D721Med (cell line): ENCODE results near the gene TMEM238L.

Experiments
- DNase-seq: peaks from one replicate; pipeline ENCODE4 v3.0.0; 2011; ENCODE audit warnings: low spot score; ENCODE audit not compliant: insufficient read length
- FAIRE-seq: peaks from 2 replicates; lab custom pipeline; 2011; peaks lifted over from hg19 to GRCh38; lab: Jason Lieb, UNC
- TF ChIP-seq, protein P1 (sequence below): IDR thresholded peaks from 2 replicates; pipeline ENCODE4 v1.5.1; 2012; ENCODE audit warnings: mild to moderate bottlenecking, control low read depth; ENCODE audit not compliant: insufficient read depth; ENCODE audit errors: missing control alignments

TMEM238L gene

DNA sequence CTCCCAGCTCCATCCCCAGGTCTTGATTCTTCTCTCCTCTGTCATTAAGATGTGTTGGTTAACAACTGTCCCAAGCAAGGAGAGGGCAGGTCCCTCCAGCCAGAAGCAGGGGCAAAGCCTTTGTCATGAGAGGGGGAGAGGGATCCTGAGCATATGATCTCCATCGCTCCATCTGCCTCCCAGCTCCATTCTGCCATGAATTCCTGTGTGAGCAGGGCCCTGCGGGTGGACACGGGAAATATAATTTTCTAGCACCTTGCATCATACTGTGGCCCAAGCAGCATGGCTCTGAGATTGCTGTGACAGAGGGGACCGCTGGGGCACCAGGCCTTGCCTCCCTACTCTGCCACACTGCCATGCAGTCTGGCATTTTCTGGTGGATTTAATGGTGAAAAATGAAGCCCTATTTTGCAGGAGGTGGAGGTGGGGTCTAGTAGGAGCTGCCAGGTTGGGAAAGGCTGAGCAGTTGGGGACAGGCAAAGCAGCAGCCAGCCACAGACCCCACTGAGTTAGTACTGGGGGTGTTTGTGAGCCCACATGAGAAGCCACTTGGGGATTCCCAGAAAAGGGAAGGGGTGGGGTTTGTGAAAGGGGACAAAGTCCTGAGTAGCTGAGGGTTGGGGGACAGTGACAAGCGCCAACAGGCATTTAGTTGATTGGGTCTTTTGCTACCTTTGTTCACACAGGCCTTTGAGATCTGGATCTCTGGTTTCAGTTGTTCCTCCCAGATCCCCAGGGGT lies 16.4 kb downstream of the TMEM238L start:
- FAIRE-seq (no peak), DNase-seq (no peak)
- TF ChIP-seq, protein P1, sequence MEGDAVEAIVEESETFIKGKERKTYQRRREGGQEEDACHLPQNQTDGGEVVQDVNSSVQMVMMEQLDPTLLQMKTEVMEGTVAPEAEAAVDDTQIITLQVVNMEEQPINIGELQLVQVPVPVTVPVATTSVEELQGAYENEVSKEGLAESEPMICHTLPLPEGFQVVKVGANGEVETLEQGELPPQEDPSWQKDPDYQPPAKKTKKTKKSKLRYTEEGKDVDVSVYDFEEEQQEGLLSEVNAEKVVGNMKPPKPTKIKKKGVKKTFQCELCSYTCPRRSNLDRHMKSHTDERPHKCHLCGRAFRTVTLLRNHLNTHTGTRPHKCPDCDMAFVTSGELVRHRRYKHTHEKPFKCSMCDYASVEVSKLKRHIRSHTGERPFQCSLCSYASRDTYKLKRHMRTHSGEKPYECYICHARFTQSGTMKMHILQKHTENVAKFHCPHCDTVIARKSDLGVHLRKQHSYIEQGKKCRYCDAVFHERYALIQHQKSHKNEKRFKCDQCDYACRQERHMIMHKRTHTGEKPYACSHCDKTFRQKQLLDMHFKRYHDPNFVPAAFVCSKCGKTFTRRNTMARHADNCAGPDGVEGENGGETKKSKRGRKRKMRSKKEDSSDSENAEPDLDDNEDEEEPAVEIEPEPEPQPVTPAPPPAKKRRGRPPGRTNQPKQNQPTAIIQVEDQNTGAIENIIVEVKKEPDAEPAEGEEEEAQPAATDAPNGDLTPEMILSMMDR: no peak

DNA sequence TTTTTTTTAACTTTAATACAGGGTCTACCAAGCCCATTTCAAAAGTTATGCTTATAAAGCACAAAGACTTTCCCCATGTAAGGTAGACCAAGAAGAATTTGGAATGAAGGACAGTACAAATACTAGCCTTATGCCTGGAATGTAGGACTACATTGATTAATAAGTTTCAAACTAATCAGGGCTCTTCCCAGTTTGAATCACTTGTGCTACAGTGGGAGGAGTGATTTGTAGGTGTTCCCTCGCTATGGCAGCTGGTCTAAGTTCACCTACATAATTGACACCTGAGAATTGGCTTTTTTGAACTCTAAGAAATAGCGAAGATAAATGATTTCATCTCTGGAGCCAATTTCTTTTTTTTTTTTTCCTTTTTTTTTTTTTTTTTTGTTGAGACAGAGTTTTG lies 18.6 kb downstream of the TMEM238L start:
- FAIRE-seq: no peak
- TF ChIP-seq, protein P1: no peak

DNA sequence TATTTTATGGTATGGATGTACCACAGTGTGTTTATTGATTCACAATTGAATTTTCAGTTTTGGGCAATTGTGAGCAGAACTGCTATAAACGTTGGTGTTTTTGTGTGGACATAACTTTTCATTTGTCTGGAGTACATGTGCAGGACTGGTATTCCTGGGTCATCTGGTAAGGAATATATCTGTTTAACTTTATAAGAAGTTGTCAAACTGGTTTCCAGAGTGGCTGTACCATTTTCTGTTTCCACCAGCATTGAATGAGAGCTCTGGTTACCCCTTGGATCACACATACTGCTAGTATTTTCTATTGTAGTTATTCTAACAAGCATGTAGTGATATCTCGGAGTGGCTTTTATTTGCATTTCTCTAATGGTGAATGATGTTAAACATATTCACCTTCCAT lies 24.3 kb downstream of the TMEM238L start:
- DNase-seq (no peak), FAIRE-seq (no peak)

More for the DNA sequence above, 18.6 kb downstream of the TMEM238L start:
- no peak for DNase-seq

DNA sequence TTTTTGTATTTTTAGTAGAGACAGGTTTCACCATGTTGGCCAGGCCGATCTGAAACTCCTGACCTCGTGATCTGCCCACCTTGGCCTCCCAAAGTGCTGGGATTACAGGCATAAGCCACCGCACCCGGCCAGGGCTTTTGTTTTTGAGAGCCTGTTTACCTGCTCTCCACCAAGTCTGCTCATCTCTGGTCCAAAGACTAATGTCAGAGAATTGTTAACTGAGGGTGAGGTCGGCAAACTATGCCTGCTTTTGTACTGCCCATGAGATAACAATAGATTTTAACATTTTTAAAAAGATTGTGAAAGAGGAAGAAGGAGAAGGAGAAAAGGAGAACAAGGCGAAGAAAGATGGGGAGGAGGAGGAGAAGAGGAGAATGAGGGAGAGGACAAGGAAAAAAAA lies 26.0 kb downstream of the TMEM238L start:
- TF ChIP-seq, protein P1: no peak
- no peak for FAIRE-seq
- DNase-seq: no peak

More for the DNA sequence above, 24.3 kb downstream of the TMEM238L start:
- TF ChIP-seq, protein P1: no peak

DNA sequence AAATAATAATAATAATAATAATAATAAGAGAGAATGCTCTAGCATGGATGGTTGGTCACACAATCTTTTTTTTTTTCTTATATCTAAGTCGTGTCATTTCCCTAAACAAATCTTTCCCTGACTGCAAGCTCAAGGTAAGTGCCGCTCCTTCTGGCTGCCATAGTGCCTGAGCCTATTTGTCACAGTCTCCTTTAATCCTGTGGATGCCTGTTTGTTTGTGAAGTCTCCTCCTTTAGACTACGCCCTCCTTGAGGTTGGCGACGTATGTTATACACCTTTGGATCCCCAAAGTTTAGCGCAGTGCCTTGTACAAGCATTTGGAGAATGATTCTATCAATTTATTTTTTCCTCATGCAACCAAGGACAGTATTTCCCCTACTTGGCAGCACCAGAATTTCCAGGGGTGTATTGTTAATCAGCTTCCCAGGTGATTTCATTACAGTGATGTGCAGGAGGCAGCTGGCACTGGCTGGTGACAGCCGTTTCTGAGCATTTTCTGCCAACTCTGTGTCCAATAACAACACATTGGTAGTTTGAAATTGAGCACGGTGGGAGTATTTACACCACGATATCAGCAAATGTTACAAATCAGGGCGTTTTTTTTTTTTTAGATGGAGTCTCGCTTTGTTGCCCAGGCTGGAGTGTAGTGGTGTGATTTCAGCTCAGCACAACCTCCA lies 26.6 kb downstream of the TMEM238L start:
- TF ChIP-seq, protein P1: no peak
- FAIRE-seq: no peak
- no peak for DNase-seq

DNA sequence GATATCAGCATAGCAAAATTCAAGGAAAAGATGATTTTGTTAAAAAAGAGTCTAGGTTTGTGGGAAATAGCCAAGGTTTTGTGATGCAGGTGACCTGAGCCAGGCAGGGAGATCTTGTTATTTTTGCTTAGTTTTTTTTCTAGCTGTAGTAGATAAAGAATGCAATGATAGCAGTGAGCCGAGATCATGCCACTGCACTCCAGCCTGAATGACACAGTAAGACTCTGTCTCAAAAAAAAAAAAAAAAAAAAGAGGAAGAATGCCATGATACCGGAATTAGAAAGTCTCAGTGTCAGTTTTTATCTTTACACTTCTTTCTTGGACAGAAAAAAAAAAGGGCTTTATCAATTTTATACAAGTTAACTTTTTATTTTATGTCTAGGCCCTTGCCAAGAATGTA lies 27.5 kb downstream of the TMEM238L start:
- DNase-seq (no peak), FAIRE-seq (no peak)

More for the DNA sequence above, 27.5 kb downstream of the TMEM238L start:
- TF ChIP-seq, protein P1: no peak
